Thyroid gland (tissue), 4 donors: ENCODE data around the gene PC.

Source experiments
- POLR2A ChIP-seq, 2 donors: fragments of 450-650 bp; IDR thresholded peaks; one replicate each; pipeline ENCODE4 v1.6.1; 2017; ENCODE audit warnings: antibody characterized with exemption in 2 of 2, mild to moderate bottlenecking in 2 of 2, moderate library complexity in 1 of 2
- TF ChIP-seq, protein P1 (sequence below), 6 experiments: fragments of 200-600 bp in 3 of 6; fragments of 450-650 bp in 3 of 6; sonication (generic) in 3 of 6; IDR thresholded peaks; one replicate each; pipeline ENCODE4 v1.5.1; 2016 to 2019; ENCODE audit warnings: antibody characterized with exemption in 6 of 6, mild to moderate bottlenecking in 2 of 6, inconsistent platforms in 1 of 6, moderate library complexity in 1 of 6

DNA sequence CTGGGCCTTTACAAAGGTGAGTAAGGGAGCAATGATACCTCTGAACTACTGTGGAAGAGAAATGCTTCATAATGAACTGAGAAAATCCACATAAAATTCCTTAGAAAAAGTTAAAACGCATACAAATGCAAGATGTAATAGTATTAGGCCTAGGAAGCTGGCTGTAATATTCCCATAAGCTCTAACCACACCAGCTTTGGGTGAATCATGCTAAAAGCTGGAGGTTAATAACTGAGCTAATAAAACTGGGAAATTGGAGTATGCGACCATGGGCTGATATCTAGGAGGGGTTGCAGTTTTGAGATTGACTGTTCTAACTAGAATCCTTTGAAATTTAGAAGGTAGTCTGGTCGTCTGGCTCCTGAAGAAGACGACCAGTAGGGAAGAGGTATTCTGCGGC lies 143.5 kb downstream of the PC start:
- TF ChIP-seq, protein P1, sequence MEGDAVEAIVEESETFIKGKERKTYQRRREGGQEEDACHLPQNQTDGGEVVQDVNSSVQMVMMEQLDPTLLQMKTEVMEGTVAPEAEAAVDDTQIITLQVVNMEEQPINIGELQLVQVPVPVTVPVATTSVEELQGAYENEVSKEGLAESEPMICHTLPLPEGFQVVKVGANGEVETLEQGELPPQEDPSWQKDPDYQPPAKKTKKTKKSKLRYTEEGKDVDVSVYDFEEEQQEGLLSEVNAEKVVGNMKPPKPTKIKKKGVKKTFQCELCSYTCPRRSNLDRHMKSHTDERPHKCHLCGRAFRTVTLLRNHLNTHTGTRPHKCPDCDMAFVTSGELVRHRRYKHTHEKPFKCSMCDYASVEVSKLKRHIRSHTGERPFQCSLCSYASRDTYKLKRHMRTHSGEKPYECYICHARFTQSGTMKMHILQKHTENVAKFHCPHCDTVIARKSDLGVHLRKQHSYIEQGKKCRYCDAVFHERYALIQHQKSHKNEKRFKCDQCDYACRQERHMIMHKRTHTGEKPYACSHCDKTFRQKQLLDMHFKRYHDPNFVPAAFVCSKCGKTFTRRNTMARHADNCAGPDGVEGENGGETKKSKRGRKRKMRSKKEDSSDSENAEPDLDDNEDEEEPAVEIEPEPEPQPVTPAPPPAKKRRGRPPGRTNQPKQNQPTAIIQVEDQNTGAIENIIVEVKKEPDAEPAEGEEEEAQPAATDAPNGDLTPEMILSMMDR (IDR thresholded peaks at IDR 0.05): no peak
- TF ChIP-seq POLR2A (IDR thresholded peaks at IDR 0.05): no peak
